ENCODE measurements around the gene CSKMT. TPM values are rescaled to one million over a fixed set of nuclear protein-coding genes. Genes with fewer than 3 reads are reported as not detected.
A peak's percentile ranks its signal among the peaks of the same experiment; 100 is the strongest.

Gene CSKMT
- total and polyA plus RNA-seq, 10 of the 15 experiments (the other 5 are each of a cell fraction or from before 2014, with no cell fraction given) = 7.0 to 213 (median 21.6) TPM

- Histone ChIP-seq H3K4me2 (ENCODE audit: control insufficient read depth, insufficient read depth) (no peak overlapping the region), H3K4me3 (no peak overlapping the region), H3K4me1 (ENCODE audit: control insufficient read depth, insufficient read depth, low read length) (no peaks in the 10 kb centered on the region), H3K36me3 (ENCODE audit: control insufficient read depth in 2 of 2, insufficient read depth in 2 of 2, low read length in 1 of 2) (peaks cover 9% of the 10 kb centered on the region in 2 experiments; a peak in 3 of 4 replicates), H3K79me2 (ENCODE audit: control insufficient read depth, insufficient read depth, low read length) (no peaks in the 10 kb centered on the region), H2AFZ (ENCODE audit: control insufficient read depth, low read depth, low read length) (no peak overlapping the region), H3K27ac (ENCODE audit: control insufficient read depth, insufficient read depth) (no peak overlapping the region), H3K27me3 (replicated peaks in 1 of 2; ENCODE audit: control insufficient read depth in 2 of 2, insufficient read depth in 2 of 2, low read length in 1 of 2) (no peaks in the 10 kb centered on the region), H3K9ac (ENCODE audit: control insufficient read depth, insufficient read depth, low read length) (no peak overlapping the region), H3K9me3 (replicated peaks; ENCODE audit: control insufficient read depth, insufficient read depth, low read length) (no peaks in the 10 kb centered on the region), H4K20me1 (ENCODE audit: control insufficient read depth, insufficient read depth) (no peaks in the 10 kb centered on the region)
- intact Hi-C loops (cut with micrococcal nuclease; ENCODE audit: unreplicated experiment) (loop anchor here (1.0 to 2.0 kb wide), 2 partner anchors 270 to 300 kb away; no protein-coding TSS in a partner anchor), in situ Hi-C loops (cut with MboI) (loop anchor here (5.0 to 10.0 kb wide), 2 partner anchors 270 to 297 kb away; no protein-coding TSS in a partner anchor)
- ChIA-PET CTCF (interaction anchor here (0.6 to 3.3 kb wide), 39 partner anchors 9 to 326 kb away, joined by 3 to 48 read pairs (median 4); partner anchors contain the start of genes B3GAT3, BSCL2, C11orf98 and CSKMT), RAD21 (ENCODE audit: unreplicated experiment) (interaction anchor here (0.5 to 3.2 kb wide), 13 partner anchors 15 to 300 kb away, joined by 3 to 18 read pairs (median 4); partner anchors contain the start of genes C11orf98, CSKMT, HNRNPUL2 and LBHD1), POLR2A (interaction anchor here (0.6 to 1.0 kb wide), 7 partner anchors 15 to 913 kb away, joined by 3 to 7 read pairs (median 3); partner anchors contain the start of genes B3GAT3, HNRNPUL2 and TTC9C), SMC1A (ENCODE audit: uncharacterized antibody, unreplicated experiment) (interaction anchor here (0.7 to 3.2 kb wide), 15 partner anchors 12 to 299 kb away, joined by 3 to 17 read pairs (median 3); partner anchors contain the start of genes GANAB and MTA2)
- peak; percentile 99 for ATAC-seq
- 15% methylated on average over 14 of the region's 14 CpGs for WGBS (ENCODE audit: insufficient coverage, insufficient replicate concordance, low lambda C conversion rate, missing lambda C conversion rate)
- BruUV-seq (replicated peaks) = no TSS peak
- FAIRE-seq = peak; percentile 88
- no peak for DNase-seq (ENCODE audit: low read depth, low spot score)
- TF ChIP-seq RB1 (IDR thresholded peaks at IDR 0.05; ENCODE audit: borderline replicate concordance) = 0 out of 2 replicates have a peak, but pooled peaks have one; percentile 23
- 0 out of 2 replicates have a peak, but pooled peaks have one; percentile 40 for TF ChIP-seq BACH1 (IDR thresholded peaks at IDR 0.05; ENCODE audit: borderline replicate concordance)
- no peak for TF ChIP-seq ZBTB11 (CRISPR knock-in tag; IDR thresholded peaks at IDR 0.05)
- TF ChIP-seq EGR1 (IDR thresholded peaks at IDR 0.05; ENCODE audit: borderline replicate concordance in 1 of 2, low read depth in 2 of 2, low read length in 2 of 2) = 0 out of 3 replicates have a peak, but pooled peaks of 1 of the 2 experiments have one; percentile 40
- no peak for TF ChIP-seq FOXM1 (IDR thresholded peaks at IDR 0.05; ENCODE audit: low read depth, low read length)
- no peak for TF ChIP-seq SREBF1 (IDR thresholded peaks at IDR 0.05; ENCODE audit: low read length)
- peak; percentile 79 to 86 (median 82) for TF ChIP-seq CTCF (IDR thresholded peaks at IDR 0.05 in 2 of 3, conservative IDR thresholded peaks at IDR 0.05 in 1 of 3; ENCODE audit: control insufficient read depth in 2 of 3, extremely low read depth in 1 of 3, insufficient read depth in 1 of 3, low read depth in 3 of 3, low read length in 3 of 3)
- TF ChIP-seq CHD4 (IDR thresholded peaks at IDR 0.05) = no peak
- TF ChIP-seq NR2C1 (IDR thresholded peaks at IDR 0.05) = no peak
- peak; percentile 77 for TF ChIP-seq YY1 (IDR thresholded peaks at IDR 0.05; ENCODE audit: low read depth, low read length)
- TF ChIP-seq RAD21 (IDR thresholded peaks at IDR 0.05; ENCODE audit: insufficient read depth, low read depth, low read length) = peak; percentile 83
- no peak for TF ChIP-seq FOS (IDR thresholded peaks at IDR 0.05; ENCODE audit: borderline replicate concordance, extremely low read depth, insufficient read length)
- no peak for TF ChIP-seq ZZZ3 (IDR thresholded peaks at IDR 0.05; ENCODE audit: control insufficient read depth, insufficient read length, low read depth)
- TF ChIP-seq SMC3 (IDR thresholded peaks at IDR 0.05; ENCODE audit: borderline replicate concordance, low read length) = peak; percentile 73; the same call in 1 of the 2 replicates
- no peak for TF ChIP-seq SRF (IDR thresholded peaks at IDR 0.05; ENCODE audit: low read depth in 2 of 2, low read length in 2 of 2)
Observed at GRCh38 chr11:62694455-62695167, 29.5 kb downstream of the CSKMT start.
